Right cardiac atrium (tissue), 5 donors: ENCODE measurements around the gene KCTD3. TPM values are rescaled to one million over a fixed set of nuclear protein-coding genes. Genes with fewer than 3 reads are reported as not detected.

Source experiments
- ATAC-seq, 2 donors: fragments of 200-7000 bp; cut with Tn5 transposase; one replicate each; pipeline versions ENCODE4 v1.8.0 to v1.9.1; 2020; ENCODE audit warnings: moderate library complexity in 2 of 2, mild to moderate bottlenecking in 1 of 2
- DNase-seq, 3 donors: peaks; one replicate each; pipeline ENCODE4 v3.0.0-alpha.2; 2020
- H3K27ac ChIP-seq: one replicate; pipeline ENCODE4 v1.5.1; 2013; ENCODE audit warnings: mild to moderate bottlenecking, low read length, control low read depth, moderate library complexity
- H3K27me3 ChIP-seq: one replicate; pipeline ENCODE4 v1.6.1; 2013; ENCODE audit not compliant: control insufficient read depth, insufficient read depth
- H3K4me1 ChIP-seq: one replicate; pipeline ENCODE4 v1.6.1; 2013; ENCODE audit warnings: low read length; ENCODE audit not compliant: control insufficient read depth, insufficient read depth
- H3K4me3 ChIP-seq: one replicate; pipeline ENCODE4 v1.5.1; 2013; ENCODE audit warnings: low read length, control low read depth
- H3K9me3 ChIP-seq: one replicate; pipeline ENCODE4 v1.6.1; 2013; ENCODE audit warnings: low read length; ENCODE audit not compliant: control insufficient read depth
- WGBS: extraction: QIAGEN DNeasy Blood & Tissue Kit; methylation state at CpG from one replicate; pipeline ENCODE4 v1.1.7; 2013; 5-methylcytosine and 5-hydroxymethylcytosine counted together
- intact Hi-C, 4 donors: fragments of 100-400 bp; cut with DNase I; formaldehyde crosslinking; loops; one replicate each; pipeline versions ENCODE4 v1.11.0 to v1.14.0; 2022 to 2023
- polyA plus RNA-seq: library from polyadenylated mRNA; stranded (reverse); fragments of 200-250 nt; gene quantifications from one replicate; pipeline ENCODE4 v1.2.3, GENCODE V29; 2013
- total RNA-seq, 4 donors: library from RNA; stranded (reverse); fragmentation: NEBNext Ultra II Directional; extraction: Animal tissue kit (Norgen Biotek cat#: 25700); gene quantifications; one replicate each; pipeline ENCODE4 v1.2.1, GENCODE V29; 2021
- donor health status: healthy with polysubstance abuse.
- donor health status: DM: no; HTN: yes; CAD: no.
- donor health status: DM: no; HTN: no; CAD: no.
- donor health status: DM: no; HTN: yes; CAD: no; lungs with severe emphysema.
- donor health status: DM: yes; HTN: yes; CAD: no.

Gene KCTD3
- total and polyA plus RNA-seq, 5 donors, result 11.7 to 19.4 (median 17.1) TPM

GRCh38 chr1:215594640-215595039 is 27.5 kb downstream of the KCTD3 start:
- H3K9me3 ChIP-seq, result no peaks in the 10 kb centered on the region
- H3K4me1 ChIP-seq, result peaks cover 3% of the 10 kb centered on the region
- DNase-seq (no peak), ATAC-seq (no peak)
- H3K4me3 ChIP-seq, result no peak overlapping the region
- WGBS, result 53% methylated on average over 3 of the region's 3 CpGs
- H3K27ac ChIP-seq, result no peak overlapping the region
- intact Hi-C loops, result no loop called here
- no peaks in the 10 kb centered on the region for H3K27me3 ChIP-seq

DNA sequence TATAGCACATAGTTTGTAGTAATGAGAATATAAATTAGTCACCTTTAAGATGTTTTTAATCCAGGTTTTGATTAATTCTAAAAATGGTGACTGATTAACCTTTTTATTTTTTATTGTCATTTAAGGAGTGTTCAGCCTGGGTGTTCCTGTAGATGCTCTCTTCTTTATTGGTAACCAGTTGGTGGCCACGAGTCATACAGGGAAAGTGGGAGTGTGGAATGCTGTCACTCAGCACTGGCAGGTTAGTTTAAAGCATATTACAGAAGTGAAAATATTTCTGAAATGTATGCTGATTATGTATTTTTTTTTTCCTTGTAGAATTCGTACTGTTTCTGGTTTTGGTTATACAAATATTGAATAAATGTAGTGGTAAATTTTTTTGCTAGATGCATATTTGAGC is 28.1 kb downstream of the KCTD3 start:
- DNase-seq (no peak), ATAC-seq (no peak)
- no peak overlapping the region for H3K4me3 ChIP-seq
- peaks cover 3% of the 10 kb centered on the region for H3K4me1 ChIP-seq
- no peaks in the 10 kb centered on the region for H3K9me3 ChIP-seq
- H3K27me3 ChIP-seq, result no peaks in the 10 kb centered on the region
- intact Hi-C loops, result no loop called here
- WGBS, result 85% methylated on average over 2 of the region's 2 CpGs
- no peak overlapping the region for H3K27ac ChIP-seq

DNA sequence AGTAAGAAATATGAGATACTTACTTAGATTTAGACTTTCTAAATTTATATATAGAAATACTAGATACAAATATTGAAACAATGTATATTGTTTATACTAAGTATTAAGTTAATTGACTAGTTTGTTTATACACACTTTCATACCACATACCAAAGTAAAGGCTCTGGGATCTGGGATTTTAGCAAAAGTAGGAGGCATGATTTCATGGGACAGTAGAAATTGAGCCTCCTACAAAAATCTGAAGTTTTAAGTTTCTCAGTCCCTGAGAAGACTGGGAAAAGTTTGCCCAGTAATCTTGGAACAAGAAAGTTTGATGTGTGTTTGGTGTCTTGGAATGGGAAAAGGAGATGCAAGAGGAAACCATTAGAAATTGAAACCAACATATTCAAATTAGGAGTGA is 30.9 kb downstream of the KCTD3 start:
- intact Hi-C loops, result no loop called here
- Histone ChIP-seq H3K27me3 (no peaks in the 10 kb centered on the region), H3K27ac (no peak overlapping the region), H3K4me3 (no peak overlapping the region), H3K9me3 (no peaks in the 10 kb centered on the region), H3K4me1 (peaks cover 3% of the 10 kb centered on the region)
- ATAC-seq (no peak), DNase-seq (no peak)

DNA sequence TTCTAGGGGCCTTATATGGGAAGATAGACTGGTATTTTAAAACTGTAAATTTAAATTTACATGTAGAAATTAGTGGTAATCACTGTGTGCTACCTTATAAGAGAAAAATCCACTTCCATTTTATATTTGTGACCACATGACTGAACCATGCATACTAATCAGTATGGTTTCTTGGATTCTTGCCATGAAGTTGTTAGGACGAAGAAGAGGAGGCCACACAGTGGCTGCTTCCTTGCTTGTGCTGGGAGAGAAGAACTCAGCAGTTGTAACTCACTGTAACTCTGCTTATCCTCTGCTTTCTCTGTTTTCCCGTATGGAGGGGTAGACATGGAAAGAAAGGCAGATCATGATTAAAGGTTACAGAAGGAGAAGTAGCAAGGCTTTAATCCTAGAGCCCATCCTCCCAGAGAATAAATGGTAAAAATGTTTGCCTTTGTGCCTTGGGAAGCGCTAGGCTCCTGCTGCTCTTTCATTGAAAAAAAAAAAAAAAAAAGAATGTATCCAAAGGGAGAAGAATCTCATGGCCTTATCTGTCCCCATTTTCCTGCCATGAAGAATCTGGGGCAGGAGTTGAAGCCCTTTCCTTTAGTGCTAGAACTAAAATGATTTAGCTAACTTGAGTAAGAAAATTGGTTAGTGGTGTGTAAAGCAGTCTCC is 32.4 kb downstream of the KCTD3 start:
- H3K4me3 ChIP-seq, result no peak overlapping the region
- DNase-seq (no peak), ATAC-seq (peak; percentile 36 to 54)
- peaks cover 3% of the 10 kb centered on the region for H3K4me1 ChIP-seq
- intact Hi-C loops, result no loop called here
- H3K27me3 ChIP-seq, result no peaks in the 10 kb centered on the region
- no peak overlapping the region for H3K27ac ChIP-seq
- H3K9me3 ChIP-seq, result no peaks in the 10 kb centered on the region
- WGBS, result 52% methylated on average over 3 of the region's 3 CpGs

DNA sequence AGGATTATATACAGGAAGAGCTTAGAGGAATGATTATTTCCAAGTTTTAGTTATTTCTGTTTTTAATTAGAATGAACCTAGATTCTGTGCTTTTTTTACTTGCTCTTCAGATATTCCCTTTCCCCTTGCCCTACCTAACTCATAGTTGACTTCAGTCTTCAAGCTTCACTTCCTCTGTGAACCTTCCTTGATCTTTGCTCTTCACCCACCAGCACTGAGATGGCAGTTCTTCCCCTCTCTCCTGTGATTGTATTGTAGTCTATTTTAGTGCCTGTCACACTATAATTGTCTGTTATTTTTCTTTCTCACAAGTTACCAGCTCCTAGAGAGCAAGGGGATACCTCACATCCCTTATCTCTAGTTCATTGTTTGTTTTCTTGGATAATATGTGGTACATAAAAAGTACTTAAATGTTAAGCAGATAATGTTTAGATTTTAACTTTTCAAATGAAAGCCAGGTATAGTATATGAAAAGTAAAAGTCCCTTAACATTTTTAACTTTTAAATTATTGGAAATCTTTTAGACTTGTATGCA is 33.2 kb downstream of the KCTD3 start:
- H3K9me3 ChIP-seq, result no peaks in the 10 kb centered on the region
- H3K27me3 ChIP-seq, result no peaks in the 10 kb centered on the region
- ATAC-seq (no peak), DNase-seq (no peak)
- intact Hi-C loops, result no loop called here
- H3K4me3 ChIP-seq, result no peak overlapping the region
- H3K4me1 ChIP-seq, result peaks cover 3% of the 10 kb centered on the region
- H3K27ac ChIP-seq, result no peak overlapping the region

GRCh38 chr1:215600867-215601266 is 33.8 kb downstream of the KCTD3 start:
- H3K9me3 ChIP-seq, result no peaks in the 10 kb centered on the region
- H3K4me3 ChIP-seq, result no peak overlapping the region
- DNase-seq (no peak), ATAC-seq (no peak)
- H3K27ac ChIP-seq, result no peak overlapping the region
- H3K4me1 ChIP-seq, result peaks cover 3% of the 10 kb centered on the region
- WGBS, result 94% methylated on average over 10 of the region's 10 CpGs
- intact Hi-C loops, result no loop called here
- H3K27me3 ChIP-seq, result no peaks in the 10 kb centered on the region

DNA sequence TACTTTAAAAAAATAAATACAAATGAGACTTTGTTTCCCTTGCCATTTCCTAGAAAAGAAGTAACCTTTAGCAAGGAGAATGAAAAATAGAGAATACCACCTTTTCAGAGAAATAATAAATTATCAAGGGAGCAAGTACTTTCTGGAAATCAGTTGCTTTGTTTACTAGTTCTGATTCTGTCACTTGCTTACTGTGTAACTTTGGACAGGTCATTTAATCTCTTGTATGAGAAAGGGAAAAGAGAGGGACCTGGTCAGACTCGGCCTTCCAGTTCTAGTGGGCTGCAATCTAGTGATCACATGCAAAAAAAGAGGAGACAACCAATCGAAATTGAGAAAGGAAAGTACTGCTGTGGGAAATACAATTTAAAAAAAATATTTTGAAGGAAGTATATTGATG is 34.2 kb downstream of the KCTD3 start:
- Histone ChIP-seq H3K27ac (no peak overlapping the region), H3K4me1 (peaks cover 3% of the 10 kb centered on the region), H3K27me3 (no peaks in the 10 kb centered on the region), H3K4me3 (no peak overlapping the region), H3K9me3 (no peaks in the 10 kb centered on the region)
- ATAC-seq (no peak), DNase-seq (no peak)
- WGBS, result 83% methylated on average over 2 of the region's 2 CpGs
- intact Hi-C loops, result no loop called here

DNA sequence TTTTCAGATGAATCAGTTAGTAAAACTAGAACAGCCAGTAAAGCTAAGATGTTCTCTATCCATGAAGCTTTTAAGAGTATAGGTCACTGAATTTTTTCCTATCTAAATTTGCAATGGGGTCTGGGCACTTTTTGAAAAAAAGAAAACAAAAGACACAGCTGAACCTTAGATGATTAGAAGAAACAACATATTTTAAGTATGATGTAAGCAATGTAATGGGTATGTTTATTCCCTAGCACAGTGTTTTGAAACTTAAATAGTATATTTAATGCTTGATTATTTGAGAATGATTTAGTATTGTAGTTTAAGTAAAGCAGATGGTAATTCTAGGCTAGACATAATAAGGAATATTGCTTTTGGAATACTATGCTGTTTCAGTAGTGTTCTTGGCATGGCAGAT is 36.2 kb downstream of the KCTD3 start:
- Histone ChIP-seq H3K4me1 (peaks cover 3% of the 10 kb centered on the region), H3K27me3 (no peaks in the 10 kb centered on the region), H3K9me3 (no peaks in the 10 kb centered on the region), H3K4me3 (no peak overlapping the region), H3K27ac (no peak overlapping the region)
- DNase-seq, result no peak
- intact Hi-C loops, result no loop called here
- no peak for ATAC-seq

DNA sequence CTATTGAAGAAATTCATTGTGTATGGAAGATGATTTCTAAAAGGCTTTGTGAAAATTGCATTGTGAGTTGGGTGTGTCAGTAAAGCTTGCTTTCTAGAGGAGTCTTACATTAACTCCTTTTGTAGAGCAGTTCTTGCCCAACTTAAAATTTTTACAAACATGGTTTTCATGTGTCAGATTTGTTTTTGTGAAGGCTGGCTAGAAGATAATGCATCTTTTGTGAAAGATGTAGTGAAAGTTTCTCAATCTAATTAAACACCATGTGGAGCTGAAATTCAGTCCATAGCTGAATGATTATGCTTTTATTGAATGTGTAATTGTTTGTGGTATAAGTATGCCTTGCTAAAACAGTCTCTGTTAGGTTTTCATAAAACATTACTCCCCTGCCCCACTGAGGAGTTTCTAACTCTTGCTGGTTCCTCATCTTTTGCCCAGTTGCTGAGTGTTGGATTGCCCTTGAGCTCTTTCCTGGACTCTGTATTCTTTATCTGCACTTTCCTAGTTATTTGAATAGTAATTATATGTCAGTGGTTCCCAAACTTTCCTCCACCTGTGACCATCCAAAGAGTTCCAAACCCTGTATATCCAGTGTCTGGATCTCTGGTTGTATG is 38.0 kb downstream of the KCTD3 start:
- Histone ChIP-seq H3K4me3 (no peak overlapping the region), H3K9me3 (no peaks in the 10 kb centered on the region), H3K27me3 (no peaks in the 10 kb centered on the region), H3K27ac (no peak overlapping the region), H3K4me1 (no peaks in the 10 kb centered on the region)
- no peak for DNase-seq
- ATAC-seq, result no peak
- intact Hi-C loops, result no loop called here

GRCh38 chr1:215606036-215606435 is 38.9 kb downstream of the KCTD3 start:
- DNase-seq (no peak), ATAC-seq (no peak)
- no peak overlapping the region for H3K4me3 ChIP-seq
- WGBS, result 74% methylated on average over 3 of the region's 3 CpGs
- H3K9me3 ChIP-seq, result no peaks in the 10 kb centered on the region
- no peaks in the 10 kb centered on the region for H3K27me3 ChIP-seq
- intact Hi-C loops, result no loop called here
- H3K27ac ChIP-seq, result no peak overlapping the region
- no peaks in the 10 kb centered on the region for H3K4me1 ChIP-seq

DNA sequence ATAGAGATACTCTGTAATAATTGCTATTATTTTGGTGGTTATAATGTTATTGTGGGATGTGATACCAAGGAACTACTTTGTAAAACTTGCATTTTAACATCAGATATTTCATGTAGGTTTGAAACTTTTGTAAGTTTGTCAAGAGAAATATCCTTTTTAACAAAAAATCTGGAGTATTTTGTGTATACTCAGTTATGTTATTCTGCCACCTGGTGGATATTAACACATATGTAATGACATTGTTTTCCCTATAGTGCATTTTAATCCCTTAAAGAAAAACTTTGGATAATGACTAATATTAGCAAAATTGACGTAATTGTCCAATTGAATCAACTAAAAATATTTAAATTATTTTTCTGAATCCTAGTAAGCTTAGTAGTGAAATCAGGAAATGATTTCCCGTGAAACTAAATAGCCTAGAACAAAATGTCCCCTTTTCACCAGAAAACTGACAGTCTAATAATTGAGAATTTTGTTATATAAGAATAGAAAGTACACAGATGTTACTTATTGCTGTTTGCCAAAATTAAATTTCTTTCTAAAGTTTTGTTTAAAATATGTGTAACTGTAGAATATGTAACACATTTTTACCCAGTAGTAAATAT is 39.6 kb downstream of the KCTD3 start:
- ATAC-seq (no peak), DNase-seq (no peak)
- intact Hi-C loops, result no loop called here
- no peaks in the 10 kb centered on the region for H3K9me3 ChIP-seq
- no peaks in the 10 kb centered on the region for H3K4me1 ChIP-seq
- H3K4me3 ChIP-seq, result no peak overlapping the region
- no peaks in the 10 kb centered on the region for H3K27me3 ChIP-seq
- no peak overlapping the region for H3K27ac ChIP-seq
- 77% methylated on average over 2 of the region's 2 CpGs for WGBS
